HG03196 (cell line): ENCODE results near the gene ENPP3.

Experiments used
- ATAC-seq: cut with Tn5 transposase; IDR thresholded peaks from one replicate; pipeline ENCODE4 v1.9.1; 2021; ENCODE audit not compliant: unreplicated experiment

ENPP3 gene

DNA sequence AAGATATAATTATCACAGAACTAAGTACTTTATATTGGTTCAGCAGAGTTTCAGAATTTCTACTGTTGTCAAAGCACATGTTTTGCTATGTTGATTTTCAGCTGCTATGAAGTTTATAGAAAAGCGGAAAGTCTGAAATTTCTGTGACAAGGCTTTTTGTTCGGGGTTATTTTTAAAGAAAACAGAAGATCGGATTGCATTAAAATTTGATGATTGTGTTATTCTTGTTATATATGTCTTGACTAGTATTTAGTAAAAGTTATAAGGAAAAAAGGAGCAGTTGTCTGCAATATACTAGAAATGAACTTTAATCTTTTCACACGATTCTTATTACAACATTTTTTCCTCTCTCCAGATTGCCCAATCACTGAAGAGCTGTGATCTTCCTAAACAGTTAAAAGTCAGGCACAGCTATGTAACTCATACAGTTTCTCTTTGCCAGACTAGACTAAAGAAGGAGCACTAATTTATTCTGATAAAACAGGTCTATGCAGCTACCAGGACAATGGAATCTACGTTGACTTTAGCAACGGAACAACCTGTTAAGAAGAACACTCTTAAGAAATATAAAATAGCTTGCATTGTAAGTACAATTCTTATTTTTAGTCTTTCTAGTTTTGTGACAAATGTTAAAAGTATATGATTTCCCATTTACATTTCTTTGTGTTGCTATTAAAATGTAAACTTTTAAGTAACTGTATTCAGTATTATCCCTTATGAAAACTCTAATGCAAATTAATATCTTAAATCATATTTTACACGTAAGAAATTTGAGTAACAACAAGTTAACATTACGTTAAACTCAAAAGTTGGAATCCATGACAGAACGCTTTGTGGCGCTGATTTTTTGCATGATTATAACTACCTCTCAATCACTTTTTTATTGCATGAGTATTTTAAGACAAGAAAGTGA, at the start of gene ENPP3:
ENPP3 (plus strand) TSS at position 423 of the 913 bp plus-strand sequence; CDS start at position 506, 83 bp downstream.
- ATAC-seq = no peak

DNA sequence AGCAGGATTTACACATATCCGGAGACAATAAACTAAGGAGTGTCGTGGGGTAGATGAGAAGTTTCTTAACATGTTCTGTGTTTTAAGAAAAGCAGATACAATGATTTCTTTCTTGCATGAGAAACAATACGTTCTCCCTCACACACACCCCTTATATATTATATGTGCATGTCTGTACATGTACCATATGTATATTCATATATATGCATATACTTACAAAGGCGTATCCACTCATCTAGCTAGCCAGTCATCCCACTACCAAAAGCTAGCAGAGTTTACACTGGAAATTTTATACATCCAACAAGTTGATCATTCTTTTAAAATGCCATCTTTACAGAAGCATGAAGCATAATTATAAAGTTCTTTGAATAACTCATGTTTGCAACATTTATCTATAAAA, 49.2 kb upstream of the ENPP3 start:
- ATAC-seq = no peak

- ATAC-seq = no peak
Observed at GRCh38 chr6:131588643-131589042, 48.5 kb upstream of the ENPP3 start.

- no peak for ATAC-seq
Observed at GRCh38 chr6:131592935-131593334, 44.2 kb upstream of the ENPP3 start.

GRCh38 chr6:131594074-131594473, 43.0 kb upstream of the ENPP3 start:
- no peak for ATAC-seq

GRCh38 chr6:131597446-131597845, 39.7 kb upstream of the ENPP3 start:
- ATAC-seq = no peak

GRCh38 chr6:131600716-131601115, 36.4 kb upstream of the ENPP3 start:
- no peak for ATAC-seq

DNA sequence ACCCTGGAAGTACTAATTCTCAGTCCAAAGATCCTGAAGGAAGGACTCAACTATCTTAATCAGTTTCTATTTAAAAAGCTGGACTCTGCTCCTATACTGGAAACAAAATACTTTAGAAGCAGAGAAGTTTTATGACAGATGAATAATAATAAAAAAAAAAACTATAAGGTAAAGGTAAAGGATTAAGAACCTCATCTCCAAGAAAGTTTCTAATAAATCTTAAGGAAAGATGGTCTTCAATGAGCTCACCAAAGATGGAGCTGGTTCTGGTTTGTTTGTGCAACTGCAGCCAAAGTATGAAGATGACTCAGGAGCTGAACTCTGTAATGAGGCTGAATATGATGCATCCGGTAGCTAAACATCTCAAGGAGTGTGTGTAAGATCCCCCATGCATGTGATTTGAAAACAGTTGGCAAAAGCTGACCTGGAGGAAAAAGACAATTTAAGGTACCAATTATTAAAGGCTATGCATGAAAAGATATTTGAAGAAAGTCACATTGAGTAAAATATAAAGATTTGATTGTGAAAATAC, 34.3 kb upstream of the ENPP3 start:
- no peak for ATAC-seq

GRCh38 chr6:131613296-131613925, 23.7 kb upstream of the ENPP3 start:
- no peak for ATAC-seq

GRCh38 chr6:131615275-131615674, 21.8 kb upstream of the ENPP3 start:
- no peak for ATAC-seq

DNA sequence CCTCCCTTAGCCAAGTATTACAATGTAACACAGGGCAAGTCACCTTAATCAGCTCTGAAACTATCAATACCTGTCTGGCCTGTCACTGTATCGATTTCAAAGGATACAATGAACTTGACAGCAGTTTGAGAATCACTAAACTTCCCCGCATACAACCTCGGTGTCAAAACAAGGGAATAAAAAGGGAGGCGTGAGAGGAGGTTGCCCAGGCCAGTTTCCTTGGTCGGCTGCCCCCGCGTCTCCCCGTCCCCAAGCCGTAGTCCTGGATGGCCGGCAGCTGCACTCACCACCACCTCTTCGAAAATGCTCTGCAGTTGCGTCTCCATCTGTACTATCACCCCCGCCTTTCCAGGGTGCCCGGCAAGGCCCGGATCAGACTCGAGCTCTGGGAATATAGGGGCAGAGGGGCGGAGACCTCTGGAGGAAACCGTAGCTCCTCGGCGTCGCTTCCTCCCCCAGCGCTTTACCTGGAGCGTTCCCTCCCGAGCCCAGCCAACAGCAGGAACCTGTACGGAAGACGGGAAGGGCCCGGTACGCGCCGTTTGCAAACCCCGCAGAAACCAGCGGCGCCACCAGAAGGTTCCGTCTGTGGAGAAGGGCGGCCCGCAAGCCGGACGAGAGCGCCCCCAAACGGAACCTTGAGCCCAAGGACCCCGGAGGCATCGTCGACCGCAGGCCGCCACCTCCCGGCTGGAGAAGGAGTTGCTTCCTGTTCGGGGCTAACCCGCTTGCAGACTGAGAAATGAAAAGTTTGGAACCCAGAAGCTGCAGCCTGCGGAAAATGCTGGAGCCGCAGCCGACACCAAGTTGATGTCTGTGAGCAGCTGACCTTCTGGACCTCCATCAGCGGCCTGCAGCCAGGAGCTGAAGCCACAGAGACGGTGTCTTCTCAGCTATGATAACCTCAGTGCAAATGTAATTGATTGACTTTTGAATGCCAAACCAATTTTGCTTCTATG, 9.1 kb upstream of the ENPP3 start, which contains the start of gene MED23:
MED23 (minus strand) TSS at position 519 of the 959 bp plus-strand sequence; CDS start at position 326, 193 bp downstream.
- peak; percentile 97 for ATAC-seq

DNA sequence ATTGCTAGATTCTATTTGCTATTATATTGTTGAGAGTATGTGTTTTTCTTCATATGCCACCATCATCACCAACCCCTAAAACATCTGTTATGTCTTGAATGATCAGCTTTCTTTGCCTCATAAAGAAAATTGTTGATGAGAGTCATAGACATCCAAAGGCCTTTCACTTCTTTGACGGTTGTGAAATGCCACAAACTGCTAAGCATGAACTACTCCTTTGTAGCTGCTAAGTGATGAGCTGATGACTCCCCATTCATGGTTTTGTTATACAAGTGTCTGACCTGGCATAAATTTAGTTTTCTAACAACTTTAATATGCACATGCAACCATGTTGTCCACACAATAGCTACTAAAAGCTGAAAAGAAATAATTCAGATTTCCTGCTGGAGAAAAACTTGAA, 8.4 kb upstream of the ENPP3 start:
- ATAC-seq = no peak

DNA sequence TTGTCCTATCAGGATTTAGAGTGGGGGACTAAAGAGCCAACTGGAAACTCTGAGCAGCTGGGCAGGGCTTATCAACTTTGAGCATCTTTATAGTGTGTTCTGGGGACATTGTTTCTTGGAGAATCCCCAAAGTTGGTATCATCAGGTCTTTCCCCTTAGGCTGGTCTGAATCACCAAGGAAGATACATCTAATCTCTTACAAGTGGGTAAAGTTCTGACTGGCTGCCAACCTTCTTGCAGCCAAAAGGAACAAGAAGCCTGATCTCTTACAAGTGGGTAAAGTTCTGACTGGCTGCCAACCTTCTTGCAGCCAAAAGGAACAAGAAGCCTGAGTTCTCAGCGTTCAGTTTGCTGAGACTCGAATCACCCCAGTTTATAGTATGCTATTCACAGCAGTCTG, 7.5 kb upstream of the ENPP3 start:
- no peak for ATAC-seq

- no peak for ATAC-seq
Observed at GRCh38 chr6:131631625-131632289, 5.3 kb upstream of the ENPP3 start.

DNA sequence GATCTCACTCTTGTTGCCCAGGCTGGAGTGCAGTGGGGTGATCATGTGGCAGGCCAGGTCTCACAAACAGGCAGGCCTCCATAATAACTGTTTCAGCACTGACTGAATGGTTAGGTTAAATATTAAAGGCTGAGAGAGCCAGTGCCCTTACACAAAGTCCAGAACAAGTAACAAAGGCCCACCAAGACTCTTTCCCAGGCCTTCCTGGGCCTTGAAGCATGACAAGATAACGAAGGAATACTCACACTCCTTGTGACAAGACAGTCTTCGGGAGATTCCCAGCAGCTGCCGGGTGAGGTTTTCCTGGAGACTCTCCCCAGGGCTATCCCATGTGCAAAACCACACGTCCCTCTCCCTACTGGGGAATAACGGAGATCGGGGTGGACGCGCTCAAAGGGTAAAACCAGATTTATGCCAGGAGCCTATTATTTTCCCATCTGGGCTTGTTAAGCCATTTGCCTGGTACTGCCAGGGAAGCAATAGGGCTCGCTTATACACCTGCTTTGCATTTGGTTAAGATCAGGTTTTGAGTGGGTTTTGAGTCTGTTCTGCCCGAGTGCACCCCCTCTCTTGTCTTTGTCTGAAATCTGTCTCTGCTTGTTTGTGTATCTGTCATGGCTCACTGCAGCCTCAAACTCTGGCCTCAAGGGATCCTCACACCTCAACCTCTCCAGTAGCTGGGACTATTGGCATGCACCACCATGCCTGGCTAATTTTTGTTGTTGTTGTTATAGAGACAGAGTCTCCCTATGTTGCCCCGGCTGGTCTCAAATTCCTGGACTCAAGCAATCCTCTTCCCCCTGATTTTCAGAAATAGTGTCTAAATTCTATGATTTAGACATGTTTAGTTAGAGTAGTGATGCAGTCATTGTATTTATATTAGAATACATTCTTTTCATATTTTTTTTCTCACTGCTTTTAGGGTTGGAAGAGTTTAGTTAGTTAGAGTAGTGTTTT, 1.4 kb upstream of the ENPP3 start:
- ATAC-seq = peak; percentile 84

- no peak for ATAC-seq
Observed at GRCh38 chr6:131638013-131638412, 911 bp downstream of the ENPP3 start.

DNA sequence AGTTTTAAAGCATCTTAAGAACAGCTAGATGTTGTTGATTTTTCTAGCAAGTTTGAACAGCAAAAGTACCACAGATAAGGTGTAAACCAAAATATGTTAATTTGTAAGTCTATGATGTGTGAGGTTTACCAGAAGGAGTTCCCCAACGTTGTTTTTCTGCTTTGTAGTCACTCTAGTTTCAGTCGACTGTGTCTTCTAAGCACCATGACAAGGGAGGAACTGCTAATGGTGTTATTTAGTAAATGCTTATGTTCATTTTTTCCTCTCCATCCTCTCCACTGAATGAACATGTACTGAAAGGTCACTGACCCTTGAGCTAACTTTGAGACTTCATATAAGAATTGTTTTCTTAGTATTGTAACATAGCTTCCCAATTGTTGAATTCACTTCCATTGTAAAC, 3.0 kb downstream of the ENPP3 start:
- no peak for ATAC-seq

GRCh38 chr6:131640576-131640975, 3.5 kb downstream of the ENPP3 start:
- no peak for ATAC-seq

GRCh38 chr6:131641554-131641953, 4.5 kb downstream of the ENPP3 start:
- ATAC-seq = no peak
